Tibial nerve (tissue), 3 donors: ENCODE measurements around the gene HIVEP2.

ENCODE experiments used
- POLR2A ChIP-seq, 2 donors: fragments of 450-650 bp; IDR thresholded peaks; one replicate each; pipeline ENCODE4 v1.6.1; 2017; ENCODE audit warnings: antibody characterized with exemption in 2 of 2, mild to moderate bottlenecking in 2 of 2, moderate library complexity in 2 of 2
- TF ChIP-seq, protein P1 (sequence below), 5 experiments: fragments of 200-600 bp in 3 of 5; fragments of 450-650 bp in 2 of 5; sonication (generic) in 3 of 5; IDR thresholded peaks; one replicate each; pipeline ENCODE4 v1.5.1; 2016 to 2019; ENCODE audit warnings: antibody characterized with exemption in 5 of 5, mild to moderate bottlenecking in 3 of 5, moderate library complexity in 2 of 5

DNA sequence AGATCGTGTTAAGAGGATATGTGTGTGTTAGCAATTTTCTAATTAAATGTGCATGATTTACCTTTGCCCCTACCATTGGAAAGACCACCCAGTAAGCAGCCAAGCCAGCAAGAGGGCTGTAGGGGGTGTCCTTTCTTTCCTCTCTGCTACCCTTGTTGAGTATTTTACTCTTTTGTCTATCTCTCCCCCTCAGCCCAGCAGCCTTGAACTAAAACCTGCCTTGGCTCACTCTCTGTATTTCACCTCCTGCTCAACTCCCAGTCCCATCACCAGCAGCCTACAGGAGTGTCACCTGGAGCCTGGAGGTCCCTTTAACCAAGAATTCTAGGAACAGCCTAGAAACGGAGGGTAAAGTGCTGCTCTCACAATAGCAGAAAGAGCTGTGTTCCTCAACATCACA is 81.0 kb downstream of the HIVEP2 start:
- TF ChIP-seq, protein P1, sequence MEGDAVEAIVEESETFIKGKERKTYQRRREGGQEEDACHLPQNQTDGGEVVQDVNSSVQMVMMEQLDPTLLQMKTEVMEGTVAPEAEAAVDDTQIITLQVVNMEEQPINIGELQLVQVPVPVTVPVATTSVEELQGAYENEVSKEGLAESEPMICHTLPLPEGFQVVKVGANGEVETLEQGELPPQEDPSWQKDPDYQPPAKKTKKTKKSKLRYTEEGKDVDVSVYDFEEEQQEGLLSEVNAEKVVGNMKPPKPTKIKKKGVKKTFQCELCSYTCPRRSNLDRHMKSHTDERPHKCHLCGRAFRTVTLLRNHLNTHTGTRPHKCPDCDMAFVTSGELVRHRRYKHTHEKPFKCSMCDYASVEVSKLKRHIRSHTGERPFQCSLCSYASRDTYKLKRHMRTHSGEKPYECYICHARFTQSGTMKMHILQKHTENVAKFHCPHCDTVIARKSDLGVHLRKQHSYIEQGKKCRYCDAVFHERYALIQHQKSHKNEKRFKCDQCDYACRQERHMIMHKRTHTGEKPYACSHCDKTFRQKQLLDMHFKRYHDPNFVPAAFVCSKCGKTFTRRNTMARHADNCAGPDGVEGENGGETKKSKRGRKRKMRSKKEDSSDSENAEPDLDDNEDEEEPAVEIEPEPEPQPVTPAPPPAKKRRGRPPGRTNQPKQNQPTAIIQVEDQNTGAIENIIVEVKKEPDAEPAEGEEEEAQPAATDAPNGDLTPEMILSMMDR (IDR thresholded peaks at IDR 0.05) = no peak
- no peak for TF ChIP-seq POLR2A (IDR thresholded peaks at IDR 0.05)
